PFSK-1 (cell line): ENCODE results near the gene TTPAL.

Experiments
- FOXP2 ChIP-seq: optimal IDR thresholded peaks from 2 replicates; pipeline ENCODE3; 2011; ENCODE audit warnings: borderline replicate concordance, control low read depth, inconsistent platforms; ENCODE audit not compliant: insufficient read depth; ENCODE audit errors: extremely low read length, extremely low read depth
- POLR2AphosphoS5 ChIP-seq: IDR thresholded peaks from 2 replicates; pipeline ENCODE4 v1.6.1; 2012; ENCODE audit warnings: low read depth, mild to moderate bottlenecking, control low read depth, low read length, moderate library complexity
- REST ChIP-seq, 2 experiments: IDR thresholded peaks; 2 replicates each; pipeline versions ENCODE4 v1.6.1 to v1.8.0; 2011 to 2012; ENCODE audit warnings: low read depth in 2 of 2, low read length in 2 of 2, control low read depth in 1 of 2, inconsistent platforms in 1 of 2, mild to moderate bottlenecking in 1 of 2, moderate library complexity in 1 of 2; ENCODE audit not compliant: insufficient read depth in 1 of 2
- SIN3A ChIP-seq: IDR thresholded peaks from 2 replicates; pipeline ENCODE4 v1.6.1; 2012; ENCODE audit warnings: mild to moderate bottlenecking, low read length, moderate library complexity, borderline replicate concordance; ENCODE audit not compliant: insufficient read depth
- TAF1 ChIP-seq: IDR thresholded peaks from 2 replicates; pipeline ENCODE4 v1.6.1; 2012; ENCODE audit warnings: low read length, control low read depth, borderline replicate concordance; ENCODE audit not compliant: insufficient read depth

The TTPAL gene

GRCh38 chr20:44435630-44436335 is 39.9 kb upstream of the TTPAL start:
- no peak for TF ChIP-seq POLR2AphosphoS5
- no peak for TF ChIP-seq FOXP2

- TF ChIP-seq REST (IDR thresholded peaks at IDR 0.05; ENCODE audit: insufficient read depth in 1 of 2, low read depth in 2 of 2, low read length in 2 of 2), result no peak
- no peak for TF ChIP-seq FOXP2
- no peak for TF ChIP-seq TAF1
- TF ChIP-seq SIN3A, result no peak
- no peak for TF ChIP-seq POLR2AphosphoS5
Observed at GRCh38 chr20:44436393-44436792, 39.3 kb upstream of the TTPAL start.

DNA sequence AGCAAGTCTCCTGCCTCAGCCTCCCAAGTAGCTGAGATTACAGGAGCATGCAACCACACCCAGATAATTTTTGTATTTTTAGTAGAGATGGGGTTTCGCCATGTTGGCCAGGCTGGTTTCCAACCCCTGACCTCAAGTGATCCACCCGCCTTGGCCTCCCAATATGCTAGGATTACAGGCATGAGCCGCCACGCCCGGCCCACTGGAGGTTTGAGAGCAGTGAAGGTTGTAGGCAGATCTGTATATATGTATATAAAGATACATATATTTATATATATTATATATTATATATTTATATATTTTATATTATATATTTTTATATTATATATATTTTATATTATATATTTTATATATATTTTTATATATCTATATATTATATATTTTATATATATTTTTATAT is 38.2 kb upstream of the TTPAL start:
- TF ChIP-seq POLR2AphosphoS5 (no peak), FOXP2 (no peak), REST (IDR thresholded peaks at IDR 0.05; ENCODE audit: insufficient read depth in 1 of 2, low read depth in 2 of 2, low read length in 2 of 2) (no peak), TAF1 (no peak), SIN3A (no peak)

- TF ChIP-seq FOXP2 (no peak), REST (IDR thresholded peaks at IDR 0.05; ENCODE audit: insufficient read depth in 1 of 2, low read depth in 2 of 2, low read length in 2 of 2) (no peak), POLR2AphosphoS5 (no peak), SIN3A (no peak), TAF1 (no peak)
Observed at GRCh38 chr20:44438782-44439181, 36.9 kb upstream of the TTPAL start.

- TF ChIP-seq POLR2AphosphoS5 (no peak), FOXP2 (no peak), SIN3A (no peak), REST (IDR thresholded peaks at IDR 0.05; ENCODE audit: insufficient read depth in 1 of 2, low read depth in 2 of 2, low read length in 2 of 2) (no peak), TAF1 (no peak)
Observed at GRCh38 chr20:44439318-44439717, 36.4 kb upstream of the TTPAL start.
